Adrenal gland (tissue), 5 donors: ENCODE data around the gene INSL3.
"Not testable (repeated sequence)": the region's sequence is repeated elsewhere in the genome, so short reads cannot be mapped to it uniquely, and the experiment has no call there.

Source experiments
- CTCF ChIP-seq, 6 experiments: fragments of 450-650 bp in 4 of 6; fragments of 200-600 bp in 2 of 6; sonication (generic) in 1 of 6; IDR thresholded peaks; 1 replicate in 5 of 6; 2 replicates in 1 of 6; pipeline versions ENCODE4 v1.5.1 to v1.8.0; 2016 to 2021; ENCODE audit warnings: antibody characterized with exemption in 6 of 6, mild to moderate bottlenecking in 2 of 6, moderate library complexity in 1 of 6
- POLR2A ChIP-seq, 2 donors: fragments of 450-650 bp; IDR thresholded peaks; one replicate each; pipeline ENCODE4 v1.6.1; 2017; ENCODE audit warnings: antibody characterized with exemption in 2 of 2, mild to moderate bottlenecking in 2 of 2, moderate library complexity in 1 of 2
- donor health status: DM: no; HTN: no; CAD: no.

DNA sequence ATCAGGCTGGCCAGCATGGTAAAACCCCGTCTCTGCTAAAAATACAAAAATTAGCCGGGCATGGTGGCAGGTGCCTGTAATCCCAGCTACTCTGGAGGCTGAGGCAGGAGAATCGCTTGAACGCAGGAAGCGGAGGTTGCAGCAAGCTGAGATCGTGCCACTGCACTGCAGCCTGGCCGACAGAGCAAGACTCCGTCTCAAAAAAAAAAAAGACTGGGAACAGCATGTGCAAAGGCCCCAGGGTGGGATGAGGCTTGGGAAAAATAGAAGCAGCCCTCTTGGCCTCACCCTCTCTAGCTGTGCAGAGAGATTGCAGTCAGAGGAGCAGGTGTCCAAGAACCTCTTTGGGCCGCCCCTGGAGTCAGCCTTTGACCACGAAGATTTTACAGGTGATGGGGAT is 43.5 kb downstream of the INSL3 start:
- not testable (repeated sequence) for TF ChIP-seq CTCF, POLR2A (IDR thresholded peaks at IDR 0.05)
